ENCODE results near the gene S100A14.

DNA sequence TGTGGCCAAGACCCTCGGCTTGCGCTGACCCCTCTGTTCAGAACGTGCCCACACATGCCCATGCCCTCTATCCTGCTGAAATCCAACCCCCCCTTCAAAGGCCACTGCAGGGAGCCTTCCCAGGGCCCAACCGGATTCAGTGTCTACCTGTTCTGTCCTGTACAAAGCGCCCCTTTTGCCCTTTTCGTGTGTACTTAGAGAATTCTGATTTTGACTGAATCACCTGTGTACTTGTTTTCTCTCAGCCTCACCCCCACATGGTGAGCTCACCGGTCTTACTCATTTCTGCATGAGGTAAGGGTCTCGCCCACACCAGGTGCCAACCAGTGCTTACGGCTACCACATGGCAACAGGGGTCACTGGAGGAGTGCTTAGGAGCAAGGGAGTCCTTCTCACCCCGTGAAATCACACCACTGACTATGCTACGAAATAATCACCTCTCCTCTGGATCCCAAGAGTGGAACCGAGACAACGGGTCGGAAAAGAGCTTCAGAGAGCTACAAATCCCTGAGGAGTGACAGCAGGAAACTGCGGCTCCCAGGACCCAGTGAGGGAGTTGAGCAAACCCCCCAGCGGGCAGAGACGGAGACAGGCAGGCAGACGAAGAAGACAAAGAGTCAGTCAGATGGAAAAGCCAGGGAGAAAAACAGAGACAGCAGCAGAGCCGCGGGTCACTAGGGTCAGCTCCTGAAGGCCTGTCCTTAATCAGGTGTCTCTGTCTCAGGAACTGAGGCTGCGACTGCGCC is 48.3 kb downstream of the S100A14 start:
- TF ChIP-seq, protein P1, sequence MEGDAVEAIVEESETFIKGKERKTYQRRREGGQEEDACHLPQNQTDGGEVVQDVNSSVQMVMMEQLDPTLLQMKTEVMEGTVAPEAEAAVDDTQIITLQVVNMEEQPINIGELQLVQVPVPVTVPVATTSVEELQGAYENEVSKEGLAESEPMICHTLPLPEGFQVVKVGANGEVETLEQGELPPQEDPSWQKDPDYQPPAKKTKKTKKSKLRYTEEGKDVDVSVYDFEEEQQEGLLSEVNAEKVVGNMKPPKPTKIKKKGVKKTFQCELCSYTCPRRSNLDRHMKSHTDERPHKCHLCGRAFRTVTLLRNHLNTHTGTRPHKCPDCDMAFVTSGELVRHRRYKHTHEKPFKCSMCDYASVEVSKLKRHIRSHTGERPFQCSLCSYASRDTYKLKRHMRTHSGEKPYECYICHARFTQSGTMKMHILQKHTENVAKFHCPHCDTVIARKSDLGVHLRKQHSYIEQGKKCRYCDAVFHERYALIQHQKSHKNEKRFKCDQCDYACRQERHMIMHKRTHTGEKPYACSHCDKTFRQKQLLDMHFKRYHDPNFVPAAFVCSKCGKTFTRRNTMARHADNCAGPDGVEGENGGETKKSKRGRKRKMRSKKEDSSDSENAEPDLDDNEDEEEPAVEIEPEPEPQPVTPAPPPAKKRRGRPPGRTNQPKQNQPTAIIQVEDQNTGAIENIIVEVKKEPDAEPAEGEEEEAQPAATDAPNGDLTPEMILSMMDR (IDR thresholded peaks at IDR 0.05; ENCODE audit: poor library complexity, severe bottlenecking) = no peak
- TF ChIP-seq MXI1 (conservative IDR thresholded peaks at IDR 0.05; ENCODE audit: poor library complexity, severe bottlenecking) (no peak), EZH2 (IDR thresholded peaks at IDR 0.05; ENCODE audit: borderline replicate concordance, insufficient read depth, low read length, poor library complexity, severe bottlenecking) (no peak), POLR2AphosphoS5 (IDR thresholded peaks at IDR 0.05) (no peak), TAF1 (IDR thresholded peaks at IDR 0.05; ENCODE audit: low read depth) (no peak), EP300 (conservative IDR thresholded peaks at IDR 0.05; ENCODE audit: poor library complexity, severe bottlenecking) (no peak)
